ENCODE measurements around the gene AGBL4. TPM values are rescaled to one million over a fixed set of nuclear protein-coding genes. Genes with fewer than 3 reads are reported as not detected.

The AGBL4 gene
- total RNA-seq, 1 donor from 2014 or later, result 0.45 TPM

DNA sequence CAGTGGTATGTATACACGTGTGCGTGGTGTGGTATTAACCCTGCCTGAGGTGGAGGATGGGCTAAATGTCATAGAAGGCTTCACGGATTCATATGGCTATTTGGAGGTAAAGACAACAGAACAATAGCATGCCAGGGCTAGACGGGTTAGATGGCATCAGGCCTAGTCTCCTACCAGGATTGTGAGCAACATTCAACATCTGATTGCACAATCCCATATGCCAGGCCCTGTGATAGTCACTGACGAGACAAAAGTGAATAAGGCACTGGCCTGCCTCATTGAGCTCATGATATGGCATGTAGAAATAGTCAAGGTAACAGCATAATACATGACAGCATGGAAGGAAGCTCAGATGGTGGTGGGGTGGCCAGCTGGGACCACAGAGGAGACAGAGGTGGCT is 1079.9 kb downstream of the AGBL4 start:
- no peak for DNase-seq (ENCODE audit: low read depth)

GRCh38 chr1:48943393-48943792 is 1080.4 kb downstream of the AGBL4 start:
- no peak for DNase-seq (ENCODE audit: low read depth)

- no peak for DNase-seq (ENCODE audit: low read depth)
These were observed 1082.6 kb downstream of the AGBL4 start for GRCh38 chr1:48940962-48941732.

- no peak for DNase-seq (ENCODE audit: low read depth)
These were observed 1083.4 kb downstream of the AGBL4 start for GRCh38 chr1:48940354-48940753.

DNA sequence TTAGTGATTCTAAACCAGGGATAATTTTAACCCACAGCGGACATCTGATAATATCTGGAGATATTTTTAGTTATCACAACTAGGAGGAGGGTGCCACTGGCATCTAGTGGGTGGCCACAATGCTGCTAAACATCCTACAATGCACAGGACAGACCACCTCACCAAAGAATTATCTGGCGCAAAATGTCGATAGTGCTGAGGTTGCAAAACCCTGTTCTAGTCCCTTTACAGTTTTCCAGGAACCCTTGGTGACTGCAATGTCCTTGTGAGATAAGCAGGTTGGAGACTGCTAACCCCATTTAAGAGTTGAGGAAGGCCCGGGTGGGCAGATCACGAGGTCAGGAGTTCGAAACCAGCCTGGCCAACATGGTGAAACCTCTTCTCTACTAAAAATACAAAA is 1083.9 kb downstream of the AGBL4 start:
- no peak for DNase-seq (ENCODE audit: low read depth)

- peak; percentile 47 for DNase-seq (ENCODE audit: low read depth)
These were observed 1084.7 kb downstream of the AGBL4 start for GRCh38 chr1:48939042-48939441.

DNA sequence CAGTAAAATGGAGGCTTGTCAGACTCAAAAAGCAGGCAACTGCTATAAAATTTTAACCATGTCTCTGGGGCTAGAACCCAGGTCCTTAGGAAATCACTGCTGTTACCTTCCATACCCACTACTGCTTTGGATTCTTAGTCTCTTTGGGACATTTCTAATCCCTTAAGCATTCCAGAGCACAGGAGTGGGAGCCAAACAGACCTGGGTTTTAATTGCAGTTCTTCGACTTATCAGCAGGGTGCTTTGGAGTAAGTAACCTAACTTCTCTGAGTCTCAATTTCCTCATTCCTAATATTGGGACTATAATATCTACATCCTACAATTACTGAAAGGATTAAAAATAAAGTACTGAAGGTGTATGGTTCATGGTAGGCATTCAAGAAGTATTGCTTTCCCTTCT is 1086.0 kb downstream of the AGBL4 start:
- no peak for DNase-seq (ENCODE audit: low read depth)

- DNase-seq (ENCODE audit: low read depth), result no peak
These were observed 1087.3 kb downstream of the AGBL4 start for GRCh38 chr1:48936436-48936835.

GRCh38 chr1:48932366-48932765 is 1091.4 kb downstream of the AGBL4 start:
- DNase-seq (ENCODE audit: low read depth), result no peak

- DNase-seq (ENCODE audit: low read depth), result peak; percentile 85
These were observed 1092.1 kb downstream of the AGBL4 start for GRCh38 chr1:48931506-48932192.

DNA sequence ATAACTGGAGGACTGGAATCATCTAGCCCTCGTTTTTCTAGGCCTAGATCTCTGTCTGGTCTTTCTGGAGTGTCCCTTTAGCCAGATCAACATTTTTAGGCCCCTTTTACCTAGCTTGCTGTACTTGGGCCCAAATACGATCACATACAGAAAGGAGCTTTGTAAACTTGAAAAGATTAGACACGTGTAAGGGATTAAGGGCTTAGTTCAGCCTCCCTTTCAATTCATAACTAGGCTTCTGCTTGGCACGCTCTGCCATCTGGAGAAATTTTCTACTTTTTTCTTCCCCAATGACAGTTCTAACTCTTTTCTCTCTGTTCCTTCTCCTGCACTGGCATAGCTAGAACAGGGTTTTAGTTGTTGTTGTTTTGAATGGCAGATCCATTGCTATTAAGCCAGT is 1093.7 kb downstream of the AGBL4 start:
- DNase-seq (ENCODE audit: low read depth), result no peak

DNA sequence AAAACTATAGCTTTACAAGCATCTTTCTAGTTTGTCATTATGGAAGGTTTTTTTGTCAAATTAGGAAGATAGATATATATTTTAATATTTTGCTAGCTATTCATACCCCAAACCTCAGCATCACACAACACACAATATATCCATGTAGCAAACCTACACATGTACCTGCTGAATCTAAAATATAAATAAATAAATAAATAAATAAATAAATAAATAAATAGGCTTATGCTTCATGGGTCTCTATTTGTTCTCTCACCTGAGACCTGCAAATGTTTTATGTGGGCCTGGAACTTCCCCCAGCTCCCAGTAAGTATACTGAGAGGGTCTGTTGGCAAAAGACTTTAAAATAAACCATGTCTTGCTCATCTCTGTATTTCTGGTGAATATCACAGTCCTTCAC is 1099.7 kb downstream of the AGBL4 start:
- no peak for DNase-seq (ENCODE audit: low read depth)

DNA sequence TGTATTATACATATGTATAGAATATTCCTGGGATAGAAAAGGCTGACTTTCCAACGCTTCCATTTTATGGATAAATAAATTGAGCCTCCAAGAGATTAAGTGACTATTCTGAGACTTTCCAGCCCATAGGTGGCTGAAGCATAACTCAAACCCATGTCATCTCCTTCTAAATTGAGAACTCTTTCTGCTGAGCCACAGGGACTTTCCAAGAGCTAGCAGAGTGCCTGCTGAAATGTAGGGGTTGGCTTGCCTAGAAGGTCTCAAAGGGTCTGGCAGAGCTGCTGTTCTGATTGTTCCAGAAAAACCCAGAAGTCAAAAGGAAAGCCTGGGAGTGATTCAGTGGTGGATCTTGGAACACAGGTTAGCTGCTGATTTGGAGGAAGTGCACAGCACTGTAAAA is 1100.6 kb downstream of the AGBL4 start:
- no peak for DNase-seq (ENCODE audit: low read depth)

DNA sequence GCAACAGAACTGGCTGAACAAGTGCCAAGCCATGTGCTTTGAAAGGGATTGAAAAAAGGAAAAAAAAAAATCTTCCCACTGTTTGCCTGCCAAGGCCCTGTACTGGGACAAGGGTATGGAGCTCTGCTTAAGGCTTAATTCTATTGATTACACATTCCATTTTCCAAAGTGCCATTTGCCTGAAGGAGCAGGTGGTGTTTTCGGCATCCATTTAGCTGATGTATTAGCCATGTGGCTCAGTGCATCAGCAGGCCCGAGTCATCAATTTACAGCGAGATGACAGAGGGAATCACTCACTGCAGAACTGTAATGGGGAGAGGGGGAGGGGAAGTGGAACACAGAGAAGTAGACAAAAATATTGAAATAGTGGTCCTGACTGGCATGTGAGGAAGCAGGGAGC is 1102.9 kb downstream of the AGBL4 start:
- no peak for DNase-seq (ENCODE audit: low read depth)

DNA sequence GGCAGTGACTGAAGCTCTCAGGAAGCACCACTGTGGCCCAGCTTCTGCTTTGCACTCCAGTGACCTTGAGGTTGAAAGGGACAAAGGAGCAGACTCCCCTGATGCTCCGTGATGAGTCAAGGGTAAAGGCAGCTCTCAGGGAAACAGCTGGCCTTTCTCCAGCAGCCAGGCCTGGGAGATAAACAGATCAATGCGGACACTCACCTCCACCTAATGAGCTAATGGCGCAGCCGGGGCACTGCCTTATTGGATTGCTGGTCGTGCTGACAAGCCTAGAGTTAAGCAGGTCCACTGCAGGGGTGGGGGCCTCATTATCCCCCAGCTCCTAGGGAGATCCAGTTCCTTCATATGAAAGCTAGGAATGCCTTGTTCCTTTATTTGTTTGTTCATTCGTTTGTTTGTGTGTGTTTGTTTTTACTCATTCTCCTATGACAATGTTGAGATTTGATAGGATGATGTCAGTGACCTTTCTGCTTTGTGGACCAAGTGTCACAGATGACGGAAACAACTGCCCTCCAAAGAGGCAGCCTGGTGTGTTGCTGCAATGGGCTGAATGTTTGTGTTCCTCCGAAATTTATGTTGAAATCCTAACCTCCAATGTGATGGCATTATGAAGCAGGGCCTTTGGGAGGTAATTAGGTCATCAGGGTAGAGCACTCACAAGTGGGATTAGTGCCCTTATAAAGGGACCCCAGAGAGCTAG is 1105.7 kb downstream of the AGBL4 start:
- no peak for DNase-seq (ENCODE audit: low read depth)

DNA sequence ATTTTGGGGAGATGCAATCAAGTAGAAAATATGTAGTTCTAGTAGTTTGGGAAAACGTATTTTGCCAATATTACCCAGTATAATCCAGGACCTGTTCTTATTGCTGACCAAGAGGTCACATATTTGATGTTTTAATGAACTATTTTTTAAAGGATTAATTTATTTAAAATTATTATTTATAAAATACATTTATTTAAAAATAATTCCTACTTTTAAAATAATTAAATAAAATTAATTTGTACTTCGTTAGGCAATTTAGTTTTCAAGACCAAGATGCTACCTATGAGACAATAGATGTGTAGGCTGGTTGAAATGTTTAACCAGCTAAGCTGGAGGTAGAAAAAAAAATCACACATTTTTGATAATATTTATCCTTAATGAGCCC is 1106.7 kb downstream of the AGBL4 start:
- DNase-seq (ENCODE audit: low read depth), result no peak

- peak; percentile 85 for DNase-seq (ENCODE audit: low read depth)
These were observed 1107.4 kb downstream of the AGBL4 start for GRCh38 chr1:48916130-48917069.

GRCh38 chr1:48908606-48909005 is 1115.1 kb downstream of the AGBL4 start:
- no peak for DNase-seq (ENCODE audit: low read depth)

- DNase-seq (ENCODE audit: low read depth), result no peak
These were observed 1117.0 kb downstream of the AGBL4 start for GRCh38 chr1:48906729-48907128.

DNA sequence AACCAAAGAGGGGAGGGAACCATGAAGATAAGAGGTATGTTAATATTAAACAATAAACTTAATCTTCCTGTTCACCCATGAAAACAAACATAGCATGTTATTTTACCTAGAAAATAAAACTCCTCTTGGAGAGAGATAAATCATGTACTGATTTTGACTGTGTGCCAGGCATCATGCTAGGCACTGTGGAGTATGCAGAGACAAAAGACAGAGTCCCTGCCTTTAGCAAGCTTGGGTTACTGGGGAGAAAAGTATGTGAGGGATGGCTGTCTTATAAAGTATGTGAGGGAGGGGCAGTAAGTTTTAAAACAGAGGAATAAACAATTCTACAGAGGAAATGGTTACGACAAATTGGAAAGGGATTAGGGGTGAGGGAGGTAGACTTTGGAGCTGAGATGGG is 1117.6 kb downstream of the AGBL4 start:
- no peak for DNase-seq (ENCODE audit: low read depth)

- no peak for DNase-seq (ENCODE audit: low read depth)
These were observed 1120.5 kb downstream of the AGBL4 start for GRCh38 chr1:48903291-48903690.

DNA sequence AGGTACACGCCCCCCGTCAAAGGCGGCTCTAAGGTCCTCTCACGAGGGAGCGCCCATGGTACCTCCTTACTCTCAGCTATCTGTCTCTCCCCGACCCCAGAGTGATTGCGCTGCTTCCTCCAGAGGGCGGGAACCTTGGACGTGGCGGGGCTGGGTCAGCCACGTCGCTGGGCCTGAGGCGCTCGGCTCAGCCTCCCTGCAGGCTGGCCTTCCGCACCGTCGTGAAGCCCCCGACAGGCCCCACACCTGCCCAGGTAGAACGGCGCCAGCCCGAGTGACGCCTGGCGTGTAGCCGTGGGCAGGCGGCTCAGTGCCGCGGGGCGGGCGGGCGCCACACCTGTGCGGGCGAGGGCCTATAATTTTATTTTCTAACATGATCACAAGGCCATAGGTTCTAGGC is 1124.9 kb downstream of the AGBL4 start:
- DNase-seq (ENCODE audit: low read depth), result no peak
